Uterus (tissue), 4 donors: Measurements from ENCODE around the gene EGF. TPM values are rescaled to one million over a fixed set of nuclear protein-coding genes. Genes with fewer than 3 reads are reported as not detected.

ENCODE experiments used
- DNase-seq, 2 donors: peaks; one replicate each; pipeline ENCODE4 v3.0.0-alpha.2; 2019 to 2020
- H3K27ac ChIP-seq, 2 donors: fragments of 200-600 bp; sonication (generic); 1 replicate in 1 of 2; 2 replicates in 1 of 2; pipeline ENCODE4 v1.5.1; 2016 to 2018
- H3K27me3 ChIP-seq, 2 donors: fragments of 200-600 bp; sonication (generic); one replicate each; pipeline ENCODE4 v1.5.1; 2018 to 2019; ENCODE audit warnings: control low read depth in 1 of 2
- H3K36me3 ChIP-seq, 2 donors: fragments of 200-600 bp; sonication (generic); one replicate each; pipeline ENCODE4 v1.5.1; 2019; ENCODE audit warnings: control low read depth in 1 of 2
- H3K4me1 ChIP-seq, 2 donors: fragments of 200-600 bp; sonication (generic); one replicate each; pipeline ENCODE4 v1.5.1; 2018 to 2019; ENCODE audit warnings: control low read depth in 1 of 2
- H3K4me3 ChIP-seq, 2 donors: fragments of 200-600 bp; sonication (generic); 1 replicate in 1 of 2; 2 replicates in 1 of 2; pipeline ENCODE4 v1.5.1; 2018 to 2019; ENCODE audit warnings: mild to moderate bottlenecking in 1 of 2
- H3K9me3 ChIP-seq, 2 donors: fragments of 200-600 bp; sonication (generic); one replicate each; pipeline ENCODE4 v1.5.1; 2019; ENCODE audit warnings: control low read depth in 1 of 2
- CTCF ChIP-seq, 4 experiments: fragments of 200-600 bp in 2 of 4; fragments of 450-650 bp in 2 of 4; sonication (generic) in 2 of 4; IDR thresholded peaks; one replicate each; pipeline ENCODE4 v1.5.1; 2016 to 2019; ENCODE audit warnings: antibody characterized with exemption in 4 of 4, mild to moderate bottlenecking in 2 of 4, moderate library complexity in 1 of 4
- POLR2A ChIP-seq, 2 donors: fragments of 450-650 bp; IDR thresholded peaks; one replicate each; pipeline ENCODE4 v1.6.1; 2016; ENCODE audit warnings: antibody characterized with exemption in 2 of 2, mild to moderate bottlenecking in 1 of 2, moderate library complexity in 1 of 2
- intact Hi-C: fragments of 100-400 bp; cut with DNase I; formaldehyde crosslinking; loops from one replicate; pipeline ENCODE4 v1.15.1; 2023; ENCODE audit warnings: low total_unique reads
- total RNA-seq, 4 donors: library from RNA; depleted of rRNA in 3 of 4; stranded (reverse); fragments of >200 nt in 3 of 4; gene quantifications; one replicate each; pipeline versions ENCODE4 v1.1.0 to v1.2.4, GENCODE V29; 2014 to 2023
- donor health status: DM: yes; HTN: yes; CAD: no.

The EGF gene
- total RNA-seq, 4 donors from 2014 or later = 1.0 to 3.5 (median 1.5) TPM

- Histone ChIP-seq H3K36me3 (no peaks in the 10 kb centered on the region), H3K27ac (no peak overlapping the region), H3K4me1 (no peaks in the 10 kb centered on the region), H3K9me3 (no peaks in the 10 kb centered on the region), H3K4me3 (no peak overlapping the region), H3K27me3 (peaks cover 0 to 3% of the 10 kb centered on the region in 2 donors)
- intact Hi-C loops = no loop called here
- TF ChIP-seq CTCF (IDR thresholded peaks at IDR 0.05) = no peak
- no peak for TF ChIP-seq POLR2A (IDR thresholded peaks at IDR 0.05)
- no peak for DNase-seq
Observed at GRCh38 chr4:109969087-109969486, 56.4 kb downstream of the EGF start.

GRCh38 chr4:109969919-109970318 lies 57.2 kb downstream of the EGF start:
- intact Hi-C loops = no loop called here
- H3K36me3 ChIP-seq = no peaks in the 10 kb centered on the region
- H3K4me1 ChIP-seq = no peaks in the 10 kb centered on the region
- TF ChIP-seq CTCF (IDR thresholded peaks at IDR 0.05) = no peak
- no peak for TF ChIP-seq POLR2A (IDR thresholded peaks at IDR 0.05)
- DNase-seq = no peak
- H3K4me3 ChIP-seq = no peak overlapping the region
- H3K27ac ChIP-seq = no peak overlapping the region
- H3K9me3 ChIP-seq = no peaks in the 10 kb centered on the region
- peaks cover 0 to 3% of the 10 kb centered on the region in 2 donors for H3K27me3 ChIP-seq

GRCh38 chr4:109972786-109973528 lies 60.3 kb downstream of the EGF start:
- Histone ChIP-seq H3K27me3 (no peaks in the 10 kb centered on the region), H3K4me3 (no peak overlapping the region), H3K4me1 (no peaks in the 10 kb centered on the region), H3K27ac (no peak overlapping the region), H3K9me3 (no peaks in the 10 kb centered on the region), H3K36me3 (no peaks in the 10 kb centered on the region)
- no peak for DNase-seq
- intact Hi-C loops = no loop called here
- TF ChIP-seq POLR2A (IDR thresholded peaks at IDR 0.05) (no peak), CTCF (IDR thresholded peaks at IDR 0.05) (no peak)

- H3K4me1 ChIP-seq = no peaks in the 10 kb centered on the region
- H3K27me3 ChIP-seq = no peaks in the 10 kb centered on the region
- H3K36me3 ChIP-seq = no peaks in the 10 kb centered on the region
- no peak overlapping the region for H3K27ac ChIP-seq
- intact Hi-C loops = no loop called here
- TF ChIP-seq POLR2A (IDR thresholded peaks at IDR 0.05) (no peak), CTCF (IDR thresholded peaks at IDR 0.05) (no peak)
- H3K4me3 ChIP-seq = no peak overlapping the region
- no peak for DNase-seq
- no peaks in the 10 kb centered on the region for H3K9me3 ChIP-seq
Observed at GRCh38 chr4:109973529-109973905, 60.8 kb downstream of the EGF start.

GRCh38 chr4:109976189-109976588 lies 63.5 kb downstream of the EGF start:
- H3K4me1 ChIP-seq = no peaks in the 10 kb centered on the region
- TF ChIP-seq POLR2A (IDR thresholded peaks at IDR 0.05) (no peak), CTCF (IDR thresholded peaks at IDR 0.05) (no peak)
- no peaks in the 10 kb centered on the region for H3K9me3 ChIP-seq
- DNase-seq = no peak
- H3K36me3 ChIP-seq = no peaks in the 10 kb centered on the region
- intact Hi-C loops = no loop called here
- no peak overlapping the region for H3K27ac ChIP-seq
- H3K4me3 ChIP-seq = no peak overlapping the region
- H3K27me3 ChIP-seq = no peaks in the 10 kb centered on the region
